GM10266 (cell line): ENCODE results near the gene MATN3.

Experiments
- DNase-seq: peaks from one replicate; pipeline ENCODE4 v3.0.0; 2012; ENCODE audit errors: extremely low spot score
- TF ChIP-seq, protein P1 (sequence below): IDR thresholded peaks from 2 replicates; pipeline ENCODE4 v1.5.1; 2012; ENCODE audit warnings: mild to moderate bottlenecking, low read depth; ENCODE audit not compliant: control insufficient read depth, insufficient read depth; ENCODE audit errors: missing control alignments

Gene MATN3

GRCh38 chr2:19987936-19988335 lies 24.5 kb downstream of the MATN3 start:
- TF ChIP-seq, protein P1, sequence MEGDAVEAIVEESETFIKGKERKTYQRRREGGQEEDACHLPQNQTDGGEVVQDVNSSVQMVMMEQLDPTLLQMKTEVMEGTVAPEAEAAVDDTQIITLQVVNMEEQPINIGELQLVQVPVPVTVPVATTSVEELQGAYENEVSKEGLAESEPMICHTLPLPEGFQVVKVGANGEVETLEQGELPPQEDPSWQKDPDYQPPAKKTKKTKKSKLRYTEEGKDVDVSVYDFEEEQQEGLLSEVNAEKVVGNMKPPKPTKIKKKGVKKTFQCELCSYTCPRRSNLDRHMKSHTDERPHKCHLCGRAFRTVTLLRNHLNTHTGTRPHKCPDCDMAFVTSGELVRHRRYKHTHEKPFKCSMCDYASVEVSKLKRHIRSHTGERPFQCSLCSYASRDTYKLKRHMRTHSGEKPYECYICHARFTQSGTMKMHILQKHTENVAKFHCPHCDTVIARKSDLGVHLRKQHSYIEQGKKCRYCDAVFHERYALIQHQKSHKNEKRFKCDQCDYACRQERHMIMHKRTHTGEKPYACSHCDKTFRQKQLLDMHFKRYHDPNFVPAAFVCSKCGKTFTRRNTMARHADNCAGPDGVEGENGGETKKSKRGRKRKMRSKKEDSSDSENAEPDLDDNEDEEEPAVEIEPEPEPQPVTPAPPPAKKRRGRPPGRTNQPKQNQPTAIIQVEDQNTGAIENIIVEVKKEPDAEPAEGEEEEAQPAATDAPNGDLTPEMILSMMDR, result no peak
- peak; percentile 52 for DNase-seq

- DNase-seq, result no peak
- TF ChIP-seq, protein P1, result no peak
These were observed 30.2 kb downstream of the MATN3 start for GRCh38 chr2:19982268-19982667.

DNA sequence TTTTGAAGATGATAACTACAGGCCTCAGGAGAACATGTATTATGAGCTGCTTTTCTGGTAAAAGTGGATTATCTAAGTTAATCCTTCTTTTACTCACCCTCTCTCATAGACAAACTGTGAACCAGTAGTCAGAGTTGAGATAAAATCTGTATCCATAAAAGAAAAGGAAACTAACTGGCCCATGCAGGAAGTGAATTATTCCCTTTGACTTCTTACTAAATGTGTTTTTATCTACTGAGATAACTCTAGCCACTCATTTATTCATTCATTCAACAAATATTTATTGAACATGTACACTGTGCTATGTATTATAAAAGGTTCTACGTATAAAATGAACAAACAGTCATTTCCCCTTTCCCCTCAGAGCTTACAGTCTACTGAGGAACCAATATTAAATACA lies 32.5 kb downstream of the MATN3 start:
- no peak for DNase-seq

DNA sequence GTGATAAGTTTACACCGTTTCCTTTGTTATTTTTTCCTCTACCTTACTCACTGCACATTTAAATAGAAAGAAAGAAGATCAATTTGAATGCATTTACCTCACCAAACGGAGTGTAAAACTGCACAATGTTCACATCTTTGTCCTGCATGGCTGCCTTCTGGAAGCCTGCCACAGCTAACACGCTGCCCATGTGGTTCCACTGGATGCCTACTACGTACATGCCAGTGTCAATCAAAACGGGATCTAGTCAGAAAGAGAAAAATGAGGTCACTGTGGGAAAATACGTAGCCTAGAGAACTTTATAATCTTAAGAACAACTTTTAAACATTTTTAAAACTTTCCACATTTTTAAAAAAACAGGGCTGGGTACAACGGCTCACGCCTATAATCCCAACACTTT lies 39.0 kb downstream of the MATN3 start:
- TF ChIP-seq, protein P1, result no peak
- DNase-seq, result no peak

More for the DNA sequence above, 32.5 kb downstream of the MATN3 start:
- TF ChIP-seq, protein P1, result no peak

- TF ChIP-seq, protein P1, result no peak
- no peak for DNase-seq
These were observed 40.8 kb downstream of the MATN3 start for GRCh38 chr2:19971691-19972090.

- DNase-seq, result no peak
- TF ChIP-seq, protein P1, result no peak
These were observed 49.1 kb downstream of the MATN3 start for GRCh38 chr2:19963386-19963785.

DNA sequence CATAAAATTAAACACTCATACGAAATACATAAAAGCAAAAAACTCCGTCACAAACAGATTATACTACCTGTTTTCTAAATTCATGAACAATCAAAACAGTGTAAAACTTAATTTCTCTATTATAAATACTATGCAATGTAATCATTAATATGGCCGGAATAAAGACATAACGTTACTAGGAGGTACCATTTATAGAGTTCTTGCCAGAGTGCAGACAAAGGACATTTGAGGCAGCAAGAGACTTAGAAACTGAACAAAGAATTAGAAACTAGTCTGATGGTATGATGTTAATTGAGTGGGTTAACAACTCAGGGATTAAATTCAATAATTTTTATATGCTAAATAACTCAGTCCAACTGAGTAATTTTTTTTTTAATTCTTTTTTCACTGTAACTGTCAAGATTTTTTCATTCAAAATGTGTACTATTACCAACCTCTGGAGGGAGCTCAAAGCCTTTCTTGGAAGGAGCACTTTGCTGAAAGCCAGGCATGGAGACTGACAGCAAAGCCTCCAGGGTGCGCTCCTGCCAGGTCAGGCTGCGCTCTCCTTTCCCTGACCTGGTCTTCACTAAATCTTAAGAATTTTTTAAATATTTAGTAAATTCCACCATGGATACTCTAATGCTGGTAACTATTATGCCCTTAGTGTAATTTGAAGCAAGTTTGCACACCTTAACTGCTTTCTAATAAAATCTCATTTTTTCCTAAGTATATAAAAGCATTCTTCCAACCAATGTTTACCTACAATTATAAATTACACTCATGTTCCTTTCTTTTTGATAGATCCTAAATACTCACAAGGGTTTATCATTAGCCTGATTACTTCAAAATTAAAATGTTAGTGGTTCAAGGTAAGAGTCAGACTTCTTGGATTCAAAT lies 56.7 kb downstream of the MATN3 start:
- DNase-seq, result peak; percentile 62
- TF ChIP-seq, protein P1, result peak; percentile 84
